Stimulated activated CD8-positive, alpha-beta memory T cell treated with anti-CD3 and anti-CD28 coated beads, Interleukin-7, amount 100 ng/mL, for 4 hours (primary cell): Measurements from ENCODE around the gene CEP44.
A peak's percentile ranks its signal among the peaks of the same experiment; 100 is the strongest.
"Not testable (repeated sequence)": the region's sequence is repeated elsewhere in the genome, so short reads cannot be mapped to it uniquely, and the experiment has no call there.

Experiments used
- DNase-seq, 2 donors: peaks; one replicate each; pipeline ENCODE4 v3.0.0-alpha.2; 2020; ENCODE audit warnings: low read depth in 2 of 2

Gene CEP44

GRCh38 chr4:174279433-174280155 lies 4.1 kb upstream of the CEP44 start:
- no peak for DNase-seq

- DNase-seq, result no peak
Measured at GRCh38 chr4:174281182-174281737, 2.5 kb upstream of the CEP44 start.

- no peak for DNase-seq
Measured at GRCh38 chr4:174281901-174282300, 1.8 kb upstream of the CEP44 start.

- peak; percentile 56 to 66 for DNase-seq
Measured at GRCh38 chr4:174282836-174283506, 740 bp upstream of the CEP44 start.

GRCh38 chr4:174284487-174284886 lies 776 bp downstream of the CEP44 start:
- no peak for DNase-seq

- no peak for DNase-seq
Measured at GRCh38 chr4:174286870-174287269, 3.2 kb downstream of the CEP44 start.

GRCh38 chr4:174292473-174292872 lies 8.8 kb downstream of the CEP44 start:
- DNase-seq, result no peak

GRCh38 chr4:174294641-174295040 lies 10.9 kb downstream of the CEP44 start:
- not testable (repeated sequence) for DNase-seq

GRCh38 chr4:174295142-174295541 lies 11.4 kb downstream of the CEP44 start:
- not testable (repeated sequence) for DNase-seq

GRCh38 chr4:174303687-174304086 lies 20.0 kb downstream of the CEP44 start:
- no peak for DNase-seq

- no peak for DNase-seq
Measured at GRCh38 chr4:174304664-174305063, 21.0 kb downstream of the CEP44 start.

GRCh38 chr4:174305961-174306360 lies 22.2 kb downstream of the CEP44 start:
- DNase-seq, result no peak

- DNase-seq, result no peak
Measured at GRCh38 chr4:174307694-174308093, 24.0 kb downstream of the CEP44 start.

- no peak for DNase-seq
Measured at GRCh38 chr4:174312993-174313392, 29.3 kb downstream of the CEP44 start.

GRCh38 chr4:174314274-174314673 lies 30.6 kb downstream of the CEP44 start:
- no peak for DNase-seq

GRCh38 chr4:174314770-174315169 lies 31.1 kb downstream of the CEP44 start:
- no peak for DNase-seq

- DNase-seq, result no peak
Measured at GRCh38 chr4:174316546-174316945, 32.8 kb downstream of the CEP44 start.

- DNase-seq, result no peak
Measured at GRCh38 chr4:174316954-174317353, 33.2 kb downstream of the CEP44 start.

GRCh38 chr4:174317531-174317930 lies 33.8 kb downstream of the CEP44 start:
- DNase-seq, result no peak

GRCh38 chr4:174318829-174319764 lies 35.4 kb downstream of the CEP44 start:
- DNase-seq, result no peak

GRCh38 chr4:174320494-174321199 lies 36.9 kb downstream of the CEP44 start:
- no peak for DNase-seq
